Right lobe of liver (tissue), 6 donors: ENCODE data around the gene TBC1D7. TPM values are rescaled to one million over a fixed set of nuclear protein-coding genes. Genes with fewer than 3 reads are reported as not detected.
A peak's percentile ranks its signal among the peaks of the same experiment; 100 is the strongest.

ENCODE experiments used
- ATAC-seq, 4 donors: fragments of 200-7000 bp; cut with Tn5 transposase; one replicate each; pipeline ENCODE4 v1.9.1; 2020; ENCODE audit warnings: mild to moderate bottlenecking in 4 of 4, moderate library complexity in 4 of 4
- DNase-seq, 3 donors: peaks; one replicate each; pipeline ENCODE4 v3.0.0-alpha.2; 2020
- H3K27ac ChIP-seq, 3 donors: fragments of 200-600 bp; one replicate each; pipeline ENCODE4 v1.8.0; 2022
- H3K27me3 ChIP-seq, 2 donors: fragments of 200-600 bp; one replicate each; pipeline ENCODE4 v1.8.0; 2022
- H3K36me3 ChIP-seq, 4 donors: fragments of 200-600 bp; sonication (generic) in 1 of 4; one replicate each; pipeline versions ENCODE4 v1.5.1 to v1.8.0; 2017 to 2022; ENCODE audit warnings: control low read depth in 1 of 4
- H3K4me1 ChIP-seq, 4 donors: fragments of 200-600 bp; sonication (generic) in 1 of 4; one replicate each; pipeline versions ENCODE4 v1.5.1 to v1.8.0; 2017 to 2022; ENCODE audit warnings: control low read depth in 1 of 4
- H3K4me3 ChIP-seq, 3 donors: fragments of 200-600 bp; one replicate each; pipeline ENCODE4 v1.8.0; 2022
- H3K9me3 ChIP-seq, 4 donors: fragments of 200-600 bp; sonication (generic) in 1 of 4; one replicate each; pipeline versions ENCODE4 v1.5.1 to v1.8.0; 2017 to 2022; ENCODE audit warnings: control low read depth in 1 of 4
- POLR2A ChIP-seq: fragments of 450-650 bp; IDR thresholded peaks from one replicate; pipeline ENCODE4 v1.6.1; 2017; ENCODE audit warnings: antibody characterized with exemption, mild to moderate bottlenecking
- WGBS: methylation state at CpG from one replicate; pipeline ENCODE4 v1.1.6; 2018; ENCODE audit warnings: low coverage, low lambda C conversion rate; ENCODE audit not compliant: insufficient coverage; ENCODE audit errors: missing lambda C conversion rate; 5-methylcytosine and 5-hydroxymethylcytosine counted together
- intact Hi-C, 2 donors: fragments of 100-400 bp; cut with DNase I; formaldehyde crosslinking; loops; one replicate each; pipeline versions ENCODE4 v1.11.2 to v1.14.1; 2022
- total RNA-seq, 6 experiments: library from RNA; depleted of rRNA in 2 of 6; stranded (reverse); fragments of >200 nt in 2 of 6; fragmentation: NEBNext Ultra II Directional in 3 of 6; extraction: Animal tissue kit (Norgen Biotek cat#: 25700) in 3 of 6; gene quantifications; one replicate each; pipeline versions ENCODE4 v1.1.0 to v1.2.4, GENCODE V29; 2016 to 2023
- TF ChIP-seq, protein P1 (sequence below), 4 donors: fragments of 200-600 bp in 3 of 4; fragments of 450-650 bp in 1 of 4; IDR thresholded peaks; one replicate each; pipeline versions ENCODE4 v1.5.1 to v1.8.0; 2016 to 2022; ENCODE audit warnings: antibody characterized with exemption in 4 of 4, mild to moderate bottlenecking in 2 of 4
- donor health status: DM: no; HTN: yes; CAD: no.
- donor health status: DM: no; HTN: no; CAD: no.
- donor health status: DM: no; HTN: no; CAD: no.
- donor health status: DM: no; HTN: yes; CAD: no.
- donor health status: DM: no; HTN: yes; CAD: no.

The TBC1D7 gene
- total RNA-seq, 6 experiments from 2014 or later = 7.8 to 16.0 (median 9.7) TPM

DNA sequence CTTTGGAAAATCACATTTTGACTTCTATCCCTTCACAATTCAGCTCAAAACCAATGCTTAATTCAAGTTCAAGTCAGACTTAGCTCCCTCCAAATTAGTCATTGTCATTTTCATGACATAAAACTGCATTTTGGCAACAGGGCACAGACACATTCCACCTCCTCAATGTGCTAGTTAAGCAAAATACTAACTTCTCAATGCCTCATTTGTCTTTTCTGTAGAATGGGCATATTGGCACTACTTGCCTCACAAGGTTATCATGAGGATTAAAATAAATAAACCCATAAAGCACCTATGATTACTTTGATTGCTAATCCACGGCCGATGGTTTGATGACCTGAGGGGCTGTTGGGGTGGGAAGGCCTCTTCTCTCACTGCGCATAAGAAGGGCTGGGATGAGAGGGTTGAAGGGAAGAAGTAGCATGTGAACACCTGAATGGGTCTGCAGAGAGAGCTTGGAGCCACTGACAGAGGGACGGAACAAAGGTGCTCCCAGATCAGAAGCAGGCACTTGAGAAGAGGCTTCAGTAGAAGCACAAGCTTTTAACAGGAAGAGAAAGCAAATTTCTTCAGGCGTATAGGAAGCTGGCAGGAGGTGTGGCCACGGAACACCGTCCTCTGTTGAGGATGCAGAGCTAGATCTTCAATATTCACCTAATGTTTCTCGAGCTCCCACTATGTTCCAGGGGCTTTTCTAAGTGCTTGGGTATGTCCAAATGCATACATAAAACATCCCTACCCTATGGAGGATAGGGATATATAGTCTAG lies 11.7 kb upstream of the TBC1D7 start:
- Histone ChIP-seq H3K27me3 (no peaks in the 10 kb centered on the region), H3K36me3 (no peaks in the 10 kb centered on the region), H3K4me3 (no peak overlapping the region), H3K4me1 (no peaks in the 10 kb centered on the region), H3K27ac (no peak overlapping the region), H3K9me3 (no peaks in the 10 kb centered on the region)
- TF ChIP-seq, protein P1, sequence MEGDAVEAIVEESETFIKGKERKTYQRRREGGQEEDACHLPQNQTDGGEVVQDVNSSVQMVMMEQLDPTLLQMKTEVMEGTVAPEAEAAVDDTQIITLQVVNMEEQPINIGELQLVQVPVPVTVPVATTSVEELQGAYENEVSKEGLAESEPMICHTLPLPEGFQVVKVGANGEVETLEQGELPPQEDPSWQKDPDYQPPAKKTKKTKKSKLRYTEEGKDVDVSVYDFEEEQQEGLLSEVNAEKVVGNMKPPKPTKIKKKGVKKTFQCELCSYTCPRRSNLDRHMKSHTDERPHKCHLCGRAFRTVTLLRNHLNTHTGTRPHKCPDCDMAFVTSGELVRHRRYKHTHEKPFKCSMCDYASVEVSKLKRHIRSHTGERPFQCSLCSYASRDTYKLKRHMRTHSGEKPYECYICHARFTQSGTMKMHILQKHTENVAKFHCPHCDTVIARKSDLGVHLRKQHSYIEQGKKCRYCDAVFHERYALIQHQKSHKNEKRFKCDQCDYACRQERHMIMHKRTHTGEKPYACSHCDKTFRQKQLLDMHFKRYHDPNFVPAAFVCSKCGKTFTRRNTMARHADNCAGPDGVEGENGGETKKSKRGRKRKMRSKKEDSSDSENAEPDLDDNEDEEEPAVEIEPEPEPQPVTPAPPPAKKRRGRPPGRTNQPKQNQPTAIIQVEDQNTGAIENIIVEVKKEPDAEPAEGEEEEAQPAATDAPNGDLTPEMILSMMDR (IDR thresholded peaks at IDR 0.05) = no peak
- no peak for TF ChIP-seq POLR2A
- intact Hi-C loops = loop anchor here in 1 of 2 donors (10.0 kb wide), 4 partner anchors 145 to 425 kb away; no protein-coding TSS in a partner anchor
- DNase-seq = no peak
- 65% methylated on average over 8 of the region's 8 CpGs for WGBS
- ATAC-seq = no peak

- Histone ChIP-seq H3K4me1 (no peaks in the 10 kb centered on the region), H3K27me3 (no peaks in the 10 kb centered on the region), H3K36me3 (no peaks in the 10 kb centered on the region), H3K27ac (no peak overlapping the region), H3K9me3 (no peaks in the 10 kb centered on the region), H3K4me3 (no peak overlapping the region)
- WGBS = 50% methylated on average over 5 of the region's 5 CpGs
- TF ChIP-seq POLR2A = no peak
- TF ChIP-seq, protein P1 (IDR thresholded peaks at IDR 0.05) = no peak
- intact Hi-C loops = loop anchor here in 1 of 2 donors (10.0 kb wide), 2 partner anchors 143 to 423 kb away; no protein-coding TSS in a partner anchor
- DNase-seq (no peak), ATAC-seq (peak in 1 of 4 donors; percentile 24)
These were observed 9.7 kb upstream of the TBC1D7 start for GRCh38 chr6:13338038-13338437.

DNA sequence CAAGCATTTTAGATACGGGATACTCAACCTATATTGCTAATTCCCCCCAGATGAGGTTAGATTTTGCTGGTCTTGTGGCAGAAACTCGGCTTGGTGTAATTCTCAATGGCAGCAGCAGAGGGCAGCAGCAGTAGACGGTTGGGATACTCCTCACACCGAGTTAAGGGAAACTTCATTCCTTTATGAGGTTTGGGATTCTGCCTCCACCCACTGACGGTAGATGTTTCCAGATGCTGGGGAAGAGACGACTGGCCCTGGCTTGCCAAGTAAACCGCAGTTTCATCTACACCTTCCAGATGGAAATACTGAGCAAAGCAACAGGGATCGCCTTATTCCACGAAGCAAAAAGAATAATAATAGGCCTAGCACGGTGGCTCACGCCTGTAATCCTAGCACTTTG lies 8.2 kb upstream of the TBC1D7 start:
- no peaks in the 10 kb centered on the region for H3K36me3 ChIP-seq
- H3K27ac ChIP-seq = no peak overlapping the region
- no peaks in the 10 kb centered on the region for H3K9me3 ChIP-seq
- TF ChIP-seq POLR2A = no peak
- TF ChIP-seq, protein P1 (IDR thresholded peaks at IDR 0.05) = peak; percentile 73 to 90 (median 84)
- ATAC-seq (peak; percentile 94 to 96 (median 96)), DNase-seq (peak in 2 of 3 donors; percentile 76 to 80)
- no peak overlapping the region for H3K4me3 ChIP-seq
- no peaks in the 10 kb centered on the region for H3K27me3 ChIP-seq
- intact Hi-C loops = loop anchor here in 1 of 2 donors (10.0 kb wide), 2 partner anchors 142 to 422 kb away; no protein-coding TSS in a partner anchor
- WGBS = 35% methylated on average over 11 of the region's 11 CpGs
- no peaks in the 10 kb centered on the region for H3K4me1 ChIP-seq

GRCh38 chr6:13334953-13335352 lies 6.6 kb upstream of the TBC1D7 start:
- WGBS = 45% methylated on average over 3 of the region's 3 CpGs
- ATAC-seq (no peak), DNase-seq (no peak)
- Histone ChIP-seq H3K36me3 (no peaks in the 10 kb centered on the region), H3K27ac (no peak overlapping the region), H3K4me1 (no peaks in the 10 kb centered on the region), H3K27me3 (no peaks in the 10 kb centered on the region), H3K9me3 (no peaks in the 10 kb centered on the region), H3K4me3 (no peak overlapping the region)
- no peak for TF ChIP-seq POLR2A
- TF ChIP-seq, protein P1 (IDR thresholded peaks at IDR 0.05) = no peak
- intact Hi-C loops = loop anchor here in 1 of 2 donors (10.0 kb wide), 2 partner anchors 140 to 420 kb away; no protein-coding TSS in a partner anchor
